Tibial nerve (tissue), 3 donors: ENCODE measurements around the gene MCF2L2.

Source experiments
- POLR2A ChIP-seq, 2 donors: fragments of 450-650 bp; IDR thresholded peaks; one replicate each; pipeline ENCODE4 v1.6.1; 2017; ENCODE audit warnings: antibody characterized with exemption in 2 of 2, mild to moderate bottlenecking in 2 of 2, moderate library complexity in 2 of 2
- TF ChIP-seq, protein P1 (sequence below), 5 experiments: fragments of 200-600 bp in 3 of 5; fragments of 450-650 bp in 2 of 5; sonication (generic) in 3 of 5; IDR thresholded peaks; one replicate each; pipeline ENCODE4 v1.5.1; 2016 to 2019; ENCODE audit warnings: antibody characterized with exemption in 5 of 5, mild to moderate bottlenecking in 3 of 5, moderate library complexity in 2 of 5

DNA sequence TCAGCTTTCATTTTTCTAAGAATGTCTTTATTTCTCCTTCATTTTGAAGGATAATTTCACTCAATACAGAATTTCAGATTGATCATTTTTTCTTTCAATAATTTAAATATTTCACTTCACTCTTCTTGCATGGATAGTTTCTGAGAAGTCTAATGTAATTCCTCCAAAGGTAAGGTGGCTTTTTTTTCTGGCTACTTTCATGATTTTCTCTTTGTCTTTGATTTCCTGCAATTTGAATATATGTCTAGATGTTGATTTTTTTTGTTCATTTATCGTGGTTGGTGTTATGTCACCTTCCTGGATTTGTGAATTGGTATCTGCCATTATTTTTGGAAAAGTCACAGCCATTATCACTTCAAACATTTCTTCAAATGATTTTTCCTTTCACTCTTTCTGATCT is 14.6 kb upstream of the MCF2L2 start:
- no peak for TF ChIP-seq POLR2A (IDR thresholded peaks at IDR 0.05)
- TF ChIP-seq, protein P1, sequence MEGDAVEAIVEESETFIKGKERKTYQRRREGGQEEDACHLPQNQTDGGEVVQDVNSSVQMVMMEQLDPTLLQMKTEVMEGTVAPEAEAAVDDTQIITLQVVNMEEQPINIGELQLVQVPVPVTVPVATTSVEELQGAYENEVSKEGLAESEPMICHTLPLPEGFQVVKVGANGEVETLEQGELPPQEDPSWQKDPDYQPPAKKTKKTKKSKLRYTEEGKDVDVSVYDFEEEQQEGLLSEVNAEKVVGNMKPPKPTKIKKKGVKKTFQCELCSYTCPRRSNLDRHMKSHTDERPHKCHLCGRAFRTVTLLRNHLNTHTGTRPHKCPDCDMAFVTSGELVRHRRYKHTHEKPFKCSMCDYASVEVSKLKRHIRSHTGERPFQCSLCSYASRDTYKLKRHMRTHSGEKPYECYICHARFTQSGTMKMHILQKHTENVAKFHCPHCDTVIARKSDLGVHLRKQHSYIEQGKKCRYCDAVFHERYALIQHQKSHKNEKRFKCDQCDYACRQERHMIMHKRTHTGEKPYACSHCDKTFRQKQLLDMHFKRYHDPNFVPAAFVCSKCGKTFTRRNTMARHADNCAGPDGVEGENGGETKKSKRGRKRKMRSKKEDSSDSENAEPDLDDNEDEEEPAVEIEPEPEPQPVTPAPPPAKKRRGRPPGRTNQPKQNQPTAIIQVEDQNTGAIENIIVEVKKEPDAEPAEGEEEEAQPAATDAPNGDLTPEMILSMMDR (IDR thresholded peaks at IDR 0.05): no peak
